A204.1 (cell line): ENCODE results near the gene GRK6.

Experiments used
- FAIRE-seq: peaks from 2 replicates; lab custom pipeline; 2012; peaks lifted over from hg19 to GRCh38; lab: Jason Lieb, UNC

The GRK6 gene

GRCh38 chr5:177454397-177455035 is 28.0 kb downstream of the GRK6 start:
- FAIRE-seq, result no peak

- no peak for FAIRE-seq
Measured at GRCh38 chr5:177455036-177455660, 28.7 kb downstream of the GRK6 start.

DNA sequence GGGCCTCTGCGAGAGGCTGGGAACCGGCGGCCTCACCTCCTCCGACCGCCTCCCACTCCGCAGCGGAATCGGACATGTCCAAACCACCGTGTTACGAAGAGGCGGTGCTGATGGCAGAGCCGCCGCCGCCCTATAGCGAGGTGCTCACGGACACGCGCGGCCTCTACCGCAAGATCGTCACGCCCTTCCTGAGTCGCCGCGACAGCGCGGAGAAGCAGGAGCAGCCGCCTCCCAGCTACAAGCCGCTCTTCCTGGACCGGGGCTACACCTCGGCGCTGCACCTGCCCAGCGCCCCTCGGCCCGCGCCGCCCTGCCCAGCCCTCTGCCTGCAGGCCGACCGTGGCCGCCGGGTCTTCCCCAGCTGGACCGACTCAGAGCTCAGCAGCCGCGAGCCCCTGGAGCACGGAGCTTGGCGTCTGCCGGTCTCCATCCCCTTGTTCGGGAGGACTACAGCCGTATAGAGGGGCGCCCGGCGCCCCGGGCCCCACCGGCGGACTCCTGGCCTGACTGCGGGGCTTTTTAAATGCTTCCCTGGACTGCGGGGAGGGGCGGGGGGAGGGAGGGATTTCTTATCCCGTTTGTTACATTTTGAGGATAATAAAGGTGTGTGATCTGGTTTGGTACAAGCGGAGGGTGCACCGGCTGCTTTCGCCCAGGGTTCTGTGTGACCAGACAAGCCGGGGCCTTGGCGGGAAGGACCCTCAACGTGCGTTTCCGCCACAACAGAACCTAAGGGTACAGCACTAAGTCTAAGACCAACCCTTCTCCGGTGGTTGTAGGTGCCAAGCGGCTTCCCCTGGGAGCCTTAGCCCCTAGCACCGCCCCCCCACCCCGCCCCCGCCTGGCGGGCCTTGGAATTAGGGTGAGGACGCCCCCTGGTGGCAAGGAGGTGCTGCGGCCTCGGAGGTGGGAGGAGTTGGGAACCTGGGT is 29.4 kb downstream of the GRK6 start:
- no peak for FAIRE-seq

DNA sequence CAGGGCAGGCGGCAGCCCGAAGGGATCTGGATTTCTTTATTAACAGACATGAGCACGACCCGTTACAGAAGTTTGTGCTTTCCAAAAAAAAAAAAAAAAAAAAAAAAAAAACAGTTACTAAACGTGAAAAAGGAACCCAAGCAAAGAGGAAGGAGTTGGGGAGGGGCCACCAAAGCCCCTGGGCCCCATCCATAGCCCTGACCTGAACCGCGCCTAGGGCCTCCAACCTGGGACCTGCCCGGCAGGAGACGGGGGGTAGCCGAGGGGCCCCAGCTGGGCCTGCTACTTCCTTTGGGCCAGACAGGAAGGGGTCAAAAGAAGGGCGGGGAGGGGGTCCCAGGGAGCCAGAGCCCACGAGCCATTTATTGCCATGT is 30.1 kb downstream of the GRK6 start:
- no peak for FAIRE-seq

- FAIRE-seq, result peak; percentile 96
Measured at GRCh38 chr5:177456976-177457851, 30.7 kb downstream of the GRK6 start.

- no peak for FAIRE-seq
Measured at GRCh38 chr5:177457852-177458681, 31.6 kb downstream of the GRK6 start.

- FAIRE-seq, result no peak
Measured at GRCh38 chr5:177458912-177459350, 32.5 kb downstream of the GRK6 start.

DNA sequence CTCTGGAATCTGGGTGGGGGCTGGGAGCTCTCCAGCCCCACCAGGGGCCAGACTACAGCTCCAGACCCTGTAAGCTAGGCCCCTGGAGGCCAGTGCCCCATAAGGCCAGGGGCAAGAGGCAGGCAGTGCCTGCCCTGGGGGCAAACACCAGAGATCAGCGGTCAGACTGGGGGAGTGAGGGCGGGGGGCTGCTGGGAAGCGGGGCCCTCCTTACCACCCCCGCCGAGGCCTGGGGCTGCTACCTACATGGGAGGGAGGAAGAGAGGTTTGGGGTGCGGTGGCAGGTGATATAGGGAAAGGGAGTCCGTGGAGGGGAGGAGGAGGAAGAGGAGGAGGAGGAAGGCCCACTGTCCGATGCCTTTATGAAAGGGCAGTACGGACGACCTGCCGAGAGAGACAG is 32.9 kb downstream of the GRK6 start:
- no peak for FAIRE-seq

- FAIRE-seq, result no peak
Measured at GRCh38 chr5:177459819-177460628, 33.5 kb downstream of the GRK6 start.

DNA sequence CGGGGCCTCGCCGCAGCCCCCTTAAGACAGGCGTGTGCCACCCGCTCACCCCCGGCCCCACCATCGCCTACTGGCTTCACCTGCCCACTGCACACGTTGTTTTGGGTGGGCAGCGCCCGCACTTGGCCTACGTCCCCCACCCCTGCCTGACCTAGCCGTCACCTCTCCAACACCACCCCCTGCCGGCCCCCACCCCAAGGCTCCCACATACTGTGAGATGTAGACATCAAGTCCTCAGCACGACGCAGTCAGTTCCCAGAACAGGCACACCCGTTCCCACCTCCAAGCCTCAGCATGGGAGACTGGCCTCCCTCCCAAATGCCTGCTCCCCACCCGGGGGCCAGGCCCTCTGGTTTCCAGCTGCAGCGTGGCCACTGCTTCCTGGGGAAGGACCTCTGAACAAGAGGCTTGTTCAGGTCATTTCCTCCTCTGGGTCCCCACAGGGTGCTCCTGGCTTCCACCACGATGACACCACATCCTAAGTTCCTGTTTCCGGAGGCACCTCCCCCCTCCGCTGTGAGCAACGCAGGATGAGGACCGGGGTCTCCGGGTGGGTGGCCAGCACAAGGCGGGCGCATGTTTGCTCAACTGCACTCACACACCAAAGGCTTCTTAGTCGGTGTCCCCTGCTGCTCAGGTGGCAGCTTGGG is 35.7 kb downstream of the GRK6 start:
- FAIRE-seq, result no peak

DNA sequence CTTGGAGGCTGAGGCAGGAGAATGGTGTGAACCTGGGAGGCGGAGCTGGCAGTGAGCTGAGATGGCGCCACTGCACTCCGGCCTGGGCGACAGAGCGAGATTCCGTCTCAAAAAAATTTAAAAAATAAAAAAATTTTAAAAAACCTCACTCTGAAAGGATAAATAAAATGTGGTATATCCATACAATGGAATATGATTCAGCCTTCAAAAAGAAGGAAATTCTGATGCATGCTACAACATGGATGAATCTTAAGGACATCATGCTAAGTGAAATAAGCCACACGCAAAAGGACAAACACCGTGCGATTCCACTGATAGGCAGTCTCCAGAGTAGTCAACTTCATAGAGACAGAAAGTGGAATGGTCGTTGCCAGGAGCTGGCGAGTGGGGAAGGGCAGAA is 38.6 kb downstream of the GRK6 start:
- FAIRE-seq, result no peak

DNA sequence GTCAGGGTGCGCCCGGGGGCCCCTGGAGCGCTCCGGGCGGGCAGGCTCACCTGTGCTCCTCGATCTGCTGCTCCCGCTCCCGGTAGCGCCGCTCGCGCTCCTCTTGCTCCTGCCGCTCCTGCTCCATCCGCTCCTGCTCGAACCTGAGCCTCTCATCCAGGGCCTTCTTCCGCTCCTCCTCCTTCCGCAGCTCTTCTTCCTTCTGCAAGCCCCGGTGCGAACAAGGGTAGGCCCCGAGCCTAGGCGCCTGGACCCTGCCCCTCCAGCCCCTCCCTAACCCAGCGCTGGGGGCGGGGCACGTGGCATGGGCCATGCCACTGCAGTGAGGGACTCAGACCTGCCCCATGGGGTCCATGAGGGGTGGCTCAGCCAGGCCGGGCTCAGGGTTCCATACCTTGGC is 40.4 kb downstream of the GRK6 start:
- FAIRE-seq, result no peak

DNA sequence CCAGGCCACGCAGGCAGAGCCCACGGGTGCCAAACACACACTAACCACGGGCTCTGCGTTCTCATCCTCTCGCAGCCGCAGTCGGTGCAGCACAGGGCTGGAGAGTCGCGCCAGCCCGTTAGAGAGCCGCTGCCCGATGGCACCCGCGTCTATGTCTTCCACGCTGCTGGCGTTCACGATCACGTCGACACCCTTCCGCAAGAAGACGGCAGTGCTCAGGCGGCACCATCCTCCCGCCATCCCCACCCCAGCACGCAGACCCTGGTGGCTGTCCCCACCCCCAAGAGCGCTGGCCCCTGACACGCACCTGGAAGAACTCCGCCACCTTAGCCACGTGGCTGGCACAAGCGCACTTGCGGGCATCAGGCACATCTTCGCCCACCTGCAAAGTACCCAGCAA is 41.0 kb downstream of the GRK6 start:
- FAIRE-seq, result no peak

GRCh38 chr5:177468329-177468684 is 41.8 kb downstream of the GRK6 start:
- FAIRE-seq, result no peak

GRCh38 chr5:177468685-177469628 is 42.5 kb downstream of the GRK6 start:
- FAIRE-seq, result no peak

- no peak for FAIRE-seq
Measured at GRCh38 chr5:177469750-177470525, 43.5 kb downstream of the GRK6 start.

DNA sequence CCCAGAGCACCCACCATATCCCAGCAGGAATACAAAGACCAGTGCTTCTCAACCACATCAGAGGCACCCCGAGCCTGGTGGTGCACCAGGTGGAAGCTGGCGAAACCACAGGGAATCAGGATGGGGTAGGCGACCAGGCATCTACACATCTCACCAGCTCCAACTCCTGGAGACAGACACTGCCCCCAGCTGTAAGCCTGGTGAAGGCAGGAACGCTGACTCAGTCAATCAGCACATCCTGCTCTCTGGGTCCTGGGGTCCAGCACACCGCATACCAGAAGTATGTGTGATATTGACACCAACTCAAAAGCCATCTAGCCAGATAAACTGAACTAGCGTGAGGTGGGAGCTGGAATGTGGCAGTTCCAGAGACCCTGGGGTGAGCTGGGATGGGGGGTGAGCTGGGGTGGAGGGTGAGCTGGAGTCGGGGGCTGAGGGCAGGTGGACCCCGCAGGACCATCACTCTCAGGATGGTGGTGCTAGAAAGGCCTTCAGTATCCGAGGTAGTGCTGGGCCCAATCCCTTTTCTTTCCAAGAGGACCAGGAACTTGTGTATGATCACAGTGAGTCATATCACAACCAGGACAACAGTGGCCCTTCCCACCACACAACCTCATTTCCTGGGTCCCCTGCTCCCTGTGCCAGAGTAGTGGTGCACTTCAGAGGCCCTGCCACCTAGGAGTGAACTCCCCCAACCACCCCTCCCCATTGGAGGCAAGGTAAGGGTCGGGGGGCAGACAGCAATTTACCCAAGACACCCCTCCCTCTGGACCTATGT is 44.5 kb downstream of the GRK6 start:
- no peak for FAIRE-seq
